ENCODE data around the gene PDGFRA. TPM values are rescaled to one million over a fixed set of nuclear protein-coding genes. Genes with fewer than 3 reads are reported as not detected.

PDGFRA gene
- total and polyA plus RNA-seq, 10 of the 15 experiments (the other 5 are each of a cell fraction or from before 2014, with no cell fraction given), result 0.01 to 0.28 (median 0.06) TPM; not detected in 5

DNA sequence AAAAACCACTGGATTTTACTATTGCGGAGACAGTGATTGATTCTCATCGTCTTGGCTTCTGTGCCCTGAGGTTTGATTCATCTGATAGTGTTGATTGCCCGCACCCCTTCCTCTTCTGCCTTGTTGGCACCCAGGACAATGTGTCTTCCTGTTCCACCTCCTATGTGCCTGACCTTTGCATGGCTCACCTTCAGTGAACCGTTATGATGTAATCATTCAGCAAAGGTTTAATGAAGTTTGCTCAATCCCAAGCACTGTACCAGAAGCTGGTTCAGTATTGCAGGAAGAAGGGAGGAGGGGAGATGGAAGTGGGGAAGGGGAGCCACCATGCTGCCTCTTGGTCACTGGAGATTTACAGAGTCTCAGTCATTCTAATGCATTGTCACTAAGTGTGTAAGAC is 36.3 kb downstream of the PDGFRA start:
- DNase-seq (ENCODE audit: low read depth, low spot score) (no peak), FAIRE-seq (no peak), ATAC-seq (no peak)
- no peaks in the 10 kb centered on the region for H3K9me3 ChIP-seq (replicated peaks; ENCODE audit: control insufficient read depth, insufficient read depth, low read length)
- BruUV-seq (replicated peaks), result no TSS peak
- H3K4me2 ChIP-seq (ENCODE audit: control insufficient read depth, insufficient read depth), result no peak overlapping the region
- intact Hi-C loops (cut with micrococcal nuclease; ENCODE audit: unreplicated experiment) (no loop called here), in situ Hi-C loops (cut with MboI) (no loop called here)
- H3K4me1 ChIP-seq (ENCODE audit: control insufficient read depth, insufficient read depth, low read length), result no peaks in the 10 kb centered on the region
- no peak overlapping the region for H3K27ac ChIP-seq (ENCODE audit: control insufficient read depth, insufficient read depth)
- H3K4me3 ChIP-seq, result no peak overlapping the region
- TF ChIP-seq TBL1XR1 (IDR thresholded peaks at IDR 0.05; ENCODE audit: low read depth, low read length) (no peak), RFX5 (IDR thresholded peaks at IDR 0.05; ENCODE audit: low read depth, low read length) (no peak), SUPT20H (IDR thresholded peaks at IDR 0.05; ENCODE audit: borderline replicate concordance, control insufficient read depth, low read depth, low read length) (no peak), CHD4 (IDR thresholded peaks at IDR 0.05) (no peak), BHLHE40 (IDR thresholded peaks at IDR 0.05; ENCODE audit: borderline replicate concordance in 1 of 2, low read depth in 2 of 2, low read length in 1 of 2) (no peak), TCF7 (IDR thresholded peaks at IDR 0.05; ENCODE audit: borderline replicate concordance) (no peak), ZNF622 (IDR thresholded peaks at IDR 0.05) (no peak)
- TF ChIP-seq, protein P1, sequence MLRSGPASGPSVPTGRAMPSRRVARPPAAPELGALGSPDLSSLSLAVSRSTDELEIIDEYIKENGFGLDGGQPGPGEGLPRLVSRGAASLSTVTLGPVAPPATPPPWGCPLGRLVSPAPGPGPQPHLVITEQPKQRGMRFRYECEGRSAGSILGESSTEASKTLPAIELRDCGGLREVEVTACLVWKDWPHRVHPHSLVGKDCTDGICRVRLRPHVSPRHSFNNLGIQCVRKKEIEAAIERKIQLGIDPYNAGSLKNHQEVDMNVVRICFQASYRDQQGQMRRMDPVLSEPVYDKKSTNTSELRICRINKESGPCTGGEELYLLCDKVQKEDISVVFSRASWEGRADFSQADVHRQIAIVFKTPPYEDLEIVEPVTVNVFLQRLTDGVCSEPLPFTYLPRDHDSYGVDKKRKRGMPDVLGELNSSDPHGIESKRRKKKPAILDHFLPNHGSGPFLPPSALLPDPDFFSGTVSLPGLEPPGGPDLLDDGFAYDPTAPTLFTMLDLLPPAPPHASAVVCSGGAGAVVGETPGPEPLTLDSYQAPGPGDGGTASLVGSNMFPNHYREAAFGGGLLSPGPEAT (IDR thresholded peaks at IDR 0.05; ENCODE audit: low read depth), result no peak
- TF ChIP-seq, protein P2, sequence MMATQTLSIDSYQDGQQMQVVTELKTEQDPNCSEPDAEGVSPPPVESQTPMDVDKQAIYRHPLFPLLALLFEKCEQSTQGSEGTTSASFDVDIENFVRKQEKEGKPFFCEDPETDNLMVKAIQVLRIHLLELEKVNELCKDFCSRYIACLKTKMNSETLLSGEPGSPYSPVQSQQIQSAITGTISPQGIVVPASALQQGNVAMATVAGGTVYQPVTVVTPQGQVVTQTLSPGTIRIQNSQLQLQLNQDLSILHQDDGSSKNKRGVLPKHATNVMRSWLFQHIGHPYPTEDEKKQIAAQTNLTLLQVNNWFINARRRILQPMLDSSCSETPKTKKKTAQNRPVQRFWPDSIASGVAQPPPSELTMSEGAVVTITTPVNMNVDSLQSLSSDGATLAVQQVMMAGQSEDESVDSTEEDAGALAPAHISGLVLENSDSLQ (IDR thresholded peaks at IDR 0.05), result no peak
- TF ChIP-seq, protein P3, sequence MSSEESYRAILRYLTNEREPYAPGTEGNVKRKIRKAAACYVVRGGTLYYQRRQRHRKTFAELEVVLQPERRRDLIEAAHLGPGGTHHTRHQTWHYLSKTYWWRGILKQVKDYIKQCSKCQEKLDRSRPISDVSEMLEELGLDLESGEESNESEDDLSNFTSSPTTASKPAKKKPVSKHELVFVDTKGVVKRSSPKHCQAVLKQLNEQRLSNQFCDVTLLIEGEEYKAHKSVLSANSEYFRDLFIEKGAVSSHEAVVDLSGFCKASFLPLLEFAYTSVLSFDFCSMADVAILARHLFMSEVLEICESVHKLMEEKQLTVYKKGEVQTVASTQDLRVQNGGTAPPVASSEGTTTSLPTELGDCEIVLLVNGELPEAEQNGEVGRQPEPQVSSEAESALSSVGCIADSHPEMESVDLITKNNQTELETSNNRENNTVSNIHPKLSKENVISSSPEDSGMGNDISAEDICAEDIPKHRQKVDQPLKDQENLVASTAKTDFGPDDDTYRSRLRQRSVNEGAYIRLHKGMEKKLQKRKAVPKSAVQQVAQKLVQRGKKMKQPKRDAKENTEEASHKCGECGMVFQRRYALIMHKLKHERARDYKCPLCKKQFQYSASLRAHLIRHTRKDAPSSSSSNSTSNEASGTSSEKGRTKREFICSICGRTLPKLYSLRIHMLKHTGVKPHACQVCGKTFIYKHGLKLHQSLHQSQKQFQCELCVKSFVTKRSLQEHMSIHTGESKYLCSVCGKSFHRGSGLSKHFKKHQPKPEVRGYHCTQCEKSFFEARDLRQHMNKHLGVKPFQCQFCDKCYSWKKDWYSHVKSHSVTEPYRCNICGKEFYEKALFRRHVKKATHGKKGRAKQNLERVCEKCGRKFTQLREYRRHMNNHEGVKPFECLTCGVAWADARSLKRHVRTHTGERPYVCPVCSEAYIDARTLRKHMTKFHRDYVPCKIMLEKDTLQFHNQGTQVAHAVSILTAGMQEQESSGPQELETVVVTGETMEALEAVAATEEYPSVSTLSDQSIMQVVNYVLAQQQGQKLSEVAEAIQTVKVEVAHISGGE (CRISPR knock-in tag; IDR thresholded peaks at IDR 0.05), result no peak
- TF ChIP-seq, protein P4, sequence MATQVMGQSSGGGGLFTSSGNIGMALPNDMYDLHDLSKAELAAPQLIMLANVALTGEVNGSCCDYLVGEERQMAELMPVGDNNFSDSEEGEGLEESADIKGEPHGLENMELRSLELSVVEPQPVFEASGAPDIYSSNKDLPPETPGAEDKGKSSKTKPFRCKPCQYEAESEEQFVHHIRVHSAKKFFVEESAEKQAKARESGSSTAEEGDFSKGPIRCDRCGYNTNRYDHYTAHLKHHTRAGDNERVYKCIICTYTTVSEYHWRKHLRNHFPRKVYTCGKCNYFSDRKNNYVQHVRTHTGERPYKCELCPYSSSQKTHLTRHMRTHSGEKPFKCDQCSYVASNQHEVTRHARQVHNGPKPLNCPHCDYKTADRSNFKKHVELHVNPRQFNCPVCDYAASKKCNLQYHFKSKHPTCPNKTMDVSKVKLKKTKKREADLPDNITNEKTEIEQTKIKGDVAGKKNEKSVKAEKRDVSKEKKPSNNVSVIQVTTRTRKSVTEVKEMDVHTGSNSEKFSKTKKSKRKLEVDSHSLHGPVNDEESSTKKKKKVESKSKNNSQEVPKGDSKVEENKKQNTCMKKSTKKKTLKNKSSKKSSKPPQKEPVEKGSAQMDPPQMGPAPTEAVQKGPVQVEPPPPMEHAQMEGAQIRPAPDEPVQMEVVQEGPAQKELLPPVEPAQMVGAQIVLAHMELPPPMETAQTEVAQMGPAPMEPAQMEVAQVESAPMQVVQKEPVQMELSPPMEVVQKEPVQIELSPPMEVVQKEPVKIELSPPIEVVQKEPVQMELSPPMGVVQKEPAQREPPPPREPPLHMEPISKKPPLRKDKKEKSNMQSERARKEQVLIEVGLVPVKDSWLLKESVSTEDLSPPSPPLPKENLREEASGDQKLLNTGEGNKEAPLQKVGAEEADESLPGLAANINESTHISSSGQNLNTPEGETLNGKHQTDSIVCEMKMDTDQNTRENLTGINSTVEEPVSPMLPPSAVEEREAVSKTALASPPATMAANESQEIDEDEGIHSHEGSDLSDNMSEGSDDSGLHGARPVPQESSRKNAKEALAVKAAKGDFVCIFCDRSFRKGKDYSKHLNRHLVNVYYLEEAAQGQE (IDR thresholded peaks at IDR 0.05; ENCODE audit: low read depth, low read length), result no peak
- ChIA-PET POLR2A (no interaction called here), SMC1A (ENCODE audit: uncharacterized antibody, unreplicated experiment) (interaction anchor here (0.7 kb wide), 1 partner anchor 76 kb away, joined by 3 read pairs; no protein-coding TSS in a partner anchor), CTCF (no interaction called here), RAD21 (ENCODE audit: unreplicated experiment) (no interaction called here)
- no peaks in the 10 kb centered on the region for H4K20me1 ChIP-seq (ENCODE audit: control insufficient read depth, insufficient read depth)
- no peak overlapping the region for H2AFZ ChIP-seq (ENCODE audit: control insufficient read depth, low read depth, low read length)
- no peaks in the 10 kb centered on the region for H3K79me2 ChIP-seq (ENCODE audit: control insufficient read depth, insufficient read depth, low read length)
- no peaks in the 10 kb centered on the region for H3K27me3 ChIP-seq (replicated peaks in 1 of 2; ENCODE audit: control insufficient read depth in 2 of 2, insufficient read depth in 2 of 2, low read length in 1 of 2)
- H3K9ac ChIP-seq (ENCODE audit: control insufficient read depth, insufficient read depth, low read length), result no peak overlapping the region
- 48% methylated on average over 4 of the region's 4 CpGs for WGBS (ENCODE audit: insufficient coverage, insufficient replicate concordance, low lambda C conversion rate, missing lambda C conversion rate)
- H3K36me3 ChIP-seq (ENCODE audit: control insufficient read depth in 2 of 2, insufficient read depth in 2 of 2, low read length in 1 of 2), result no peaks in the 10 kb centered on the region
